ENCODE measurements around the gene GPX2.

- TF ChIP-seq CTCF (IDR thresholded peaks at IDR 0.05; ENCODE audit: poor library complexity, severe bottlenecking) (no peak), EZH2 (IDR thresholded peaks at IDR 0.05; ENCODE audit: borderline replicate concordance, insufficient read depth, low read length, poor library complexity, severe bottlenecking) (no peak)
These were observed 22.1 kb downstream of the GPX2 start for GRCh38 chr14:64920465-64920864.
